HepG2 (cell line): ENCODE results near the gene NKAIN2. TPM values are rescaled to one million over a fixed set of nuclear protein-coding genes. Genes with fewer than 3 reads are reported as not detected.
A peak's percentile ranks its signal among the peaks of the same experiment; 100 is the strongest.

Source experiments
- ATAC-seq: fragments of 200-7000 bp; cut with Tn5 transposase; 3 replicates; pipeline ENCODE4 v1.9.1; 2020; ENCODE audit warnings: mild to moderate bottlenecking, moderate library complexity
- BruUV-seq: library from RNA; stranded (reverse); fragments of 400-500 nt; replicated peaks from 2 replicates; lab custom pipeline; 2021; lab: Mats Ljungman, UMichigan
- CTCF ChIA-PET: fragments of 300-600 bp; formaldehyde crosslinking; extraction: SDS; loops from one replicate; lab custom pipeline; 2021; ENCODE audit warnings: low total read pairs, inconsistent platforms, low intra/inter-chr PET ratio; lab: Yijun Ruan, JAX
- POLR2A ChIA-PET: fragments of 350-600 bp; sonication (Branson Sonifier 250); formaldehyde crosslinking; loops from one replicate; lab custom pipeline; 2020; ENCODE audit warnings: antibody characterized with exemption, inconsistent platforms; lab: Yijun Ruan, JAX
- DNase-seq: peaks from one replicate; pipeline ENCODE4 v3.0.0-alpha.2; 2015; ENCODE audit warnings: low spot score
- FAIRE-seq: peaks from 3 replicates; lab custom pipeline; 2011; peaks lifted over from hg19 to GRCh38; lab: Jason Lieb, UNC
- H2AFZ ChIP-seq: one replicate; pipeline ENCODE4 v1.6.1; 2011; ENCODE audit warnings: low read length, inconsistent platforms
- H3K27ac ChIP-seq: fragments of 300-600 bp; 3 replicates; pipeline ENCODE4 v1.8.0; 2011; ENCODE audit warnings: mixed run types, mild to moderate bottlenecking, mixed read lengths, low read length, inconsistent platforms; ENCODE audit not compliant: insufficient read depth; ENCODE audit errors: extremely low read length
- H3K27me3 ChIP-seq, 2 experiments: fragments of 200-600 bp in 1 of 2; 2 replicates in 1 of 2; 3 replicates in 1 of 2; pipeline versions ENCODE4 v1.6.0 to v1.8.0; 2011; ENCODE audit warnings: low read length in 2 of 2, mild to moderate bottlenecking in 2 of 2, moderate library complexity in 2 of 2, inconsistent platforms in 1 of 2; ENCODE audit not compliant: insufficient read depth in 2 of 2, control insufficient read depth in 1 of 2
- H3K36me3 ChIP-seq, 2 experiments: fragments of 200-600 bp in 1 of 2; replicated peaks in 1 of 2; 2 replicates in 1 of 2; 3 replicates in 1 of 2; pipeline versions ENCODE4 v1.5.1 to v1.8.0; 2011; ENCODE audit warnings: low read length in 2 of 2, inconsistent platforms in 1 of 2; ENCODE audit not compliant: insufficient read depth in 2 of 2, control insufficient read depth in 1 of 2
- H3K4me1 ChIP-seq: 2 replicates; pipeline ENCODE4 v1.5.1; 2012; ENCODE audit warnings: low read length, inconsistent platforms; ENCODE audit not compliant: insufficient read depth
- H3K4me2 ChIP-seq: 2 replicates; pipeline ENCODE4 v1.6.0; 2011; ENCODE audit warnings: low read depth, low read length, inconsistent platforms
- H3K4me3 ChIP-seq, 3 experiments: fragments of 200-600 bp in 1 of 3; sonication (generic), shearing (Covaris generic) in 1 of 3; replicated peaks in 1 of 3; 2 replicates each; pipeline ENCODE4 v1.5.1; 2011 to 2016; ENCODE audit warnings: low read length in 3 of 3, inconsistent platforms in 2 of 3, low read depth in 2 of 3, mild to moderate bottlenecking in 2 of 3, control low read depth in 1 of 3, mixed read lengths in 1 of 3; ENCODE audit not compliant: insufficient read depth in 1 of 3
- H3K79me2 ChIP-seq: one replicate; pipeline ENCODE4 v1.6.1; 2011; ENCODE audit warnings: low read length, inconsistent platforms; ENCODE audit not compliant: insufficient read depth
- H3K9ac ChIP-seq: 2 replicates; pipeline ENCODE4 v1.6.0; 2011; ENCODE audit warnings: mild to moderate bottlenecking, low read depth, low read length, inconsistent platforms; ENCODE audit not compliant: insufficient read depth
- H3K9me3 ChIP-seq: 2 replicates; pipeline ENCODE4 v1.5.1; 2012; ENCODE audit warnings: mild to moderate bottlenecking, low read length
- H4K20me1 ChIP-seq: 2 replicates; pipeline ENCODE4 v1.6.0; 2011; ENCODE audit warnings: inconsistent platforms, mild to moderate bottlenecking, low read length, moderate library complexity; ENCODE audit not compliant: insufficient read depth
- ATF4 ChIP-seq, 2 experiments: fragments of 450-650 bp in 1 of 2; sonication (generic) in 1 of 2; formaldehyde crosslinking; IDR thresholded peaks; 2 replicates each; pipeline versions ENCODE4 v1.5.0 to v1.8.0; 2020 to 2022; ENCODE audit warnings: mild to moderate bottlenecking in 1 of 2, missing genetic modification reagents in 1 of 2
- CBX5 ChIP-seq: sonication (generic); formaldehyde crosslinking; IDR thresholded peaks from 2 replicates; pipeline ENCODE4 v1.4.0; 2020; ENCODE audit warnings: missing genetic modification reagents, borderline replicate concordance
- HOXA5 ChIP-seq: sonication (generic); formaldehyde crosslinking; IDR thresholded peaks from 2 replicates; pipeline ENCODE4 v1.4.0; 2020; ENCODE audit warnings: missing genetic modification reagents
- NFE2 ChIP-seq: sonication (generic); formaldehyde crosslinking; IDR thresholded peaks from 2 replicates; pipeline ENCODE4 v1.4.0; 2020; ENCODE audit warnings: missing genetic modification reagents
- NFE2L2 ChIP-seq: fragments of 150-350 bp; IDR thresholded peaks from 2 replicates; pipeline ENCODE4 v1.6.1; 2014; ENCODE audit warnings: low read length
- PAX8 ChIP-seq: sonication (generic); formaldehyde crosslinking; IDR thresholded peaks from 2 replicates; pipeline ENCODE4 v1.8.0; 2022; ENCODE audit warnings: mild to moderate bottlenecking, missing genetic modification reagents, borderline replicate concordance
- ZNF331 ChIP-seq: sonication (generic); formaldehyde crosslinking; IDR thresholded peaks from 2 replicates; pipeline ENCODE4 v1.4.0; 2020; ENCODE audit warnings: missing genetic modification reagents
- ZNF607 ChIP-seq: sonication (generic); formaldehyde crosslinking; IDR thresholded peaks from 2 replicates; pipeline ENCODE4 v1.5.1; 2020; ENCODE audit warnings: missing genetic modification reagents, mild to moderate bottlenecking, borderline replicate concordance
- WGBS: methylation state at CpG from one replicate; pipeline ENCODE4 v1.1.6; 2017; ENCODE audit warnings: low lambda C conversion rate; 5-methylcytosine and 5-hydroxymethylcytosine counted together
- in situ Hi-C: cut with HindIII; loops from 2 replicates; pipeline ENCODE4 v1.10.0; 2017; ENCODE audit warnings: low pct_unique_long_range_greater_than_20kb; ENCODE audit not compliant: extremely low pct_ligation_motif_present
- intact Hi-C: fragments of 100-400 bp; cut with micrococcal nuclease; formaldehyde crosslinking; loops from one replicate; pipeline ENCODE4 v1.10.0; 2022; ENCODE audit not compliant: unreplicated experiment
- polyA plus RNA-seq, 8 experiments: library from polyadenylated mRNA; depleted of rRNA in 3 of 8; stranded (reverse) in 7 of 8; unstranded in 1 of 8; fragments of >200 nt; fragmentation: Illumina TruSeq in 4 of 8; extraction: Trizol in 4 of 8; gene quantifications; 2 replicates each; pipeline versions ENCODE4 v1.2.1 to v1.2.3, GENCODE V29; 2011 to 2016; ENCODE audit warnings: low read depth in 4 of 8, missing spikeins in 1 of 8, mixed read lengths in 1 of 8; ENCODE audit not compliant: insufficient read depth in 1 of 8
- total RNA-seq, 5 experiments: library from RNA; depleted of rRNA; stranded (reverse); fragments of >200 nt; fragmentation: Illumina TruSeq; extraction: Trizol; gene quantifications; 2 replicates each; pipeline ENCODE4 v1.2.3, GENCODE V29; 2016; ENCODE audit warnings: low read depth in 1 of 5
- TF ChIP-seq, protein P1 (sequence below): sonication (generic); formaldehyde crosslinking; IDR thresholded peaks from 2 replicates; pipeline ENCODE4; 2020; ENCODE audit warnings: missing genetic modification reagents, mild to moderate bottlenecking, borderline replicate concordance
- TF ChIP-seq, protein P2 (sequence below): fragments of 450-650 bp; IDR thresholded peaks from 2 replicates; pipeline ENCODE4 v1.6.1; 2017; ENCODE audit warnings: mild to moderate bottlenecking

NKAIN2 gene
- total and polyA plus RNA-seq, 2 of the 13 experiments (the other 11 are each of a cell fraction or from before 2014, with no cell fraction given), result not detected

GRCh38 chr6:123956492-123957139 is 153.0 kb downstream of the NKAIN2 start:
- ATAC-seq, result no peak

DNA sequence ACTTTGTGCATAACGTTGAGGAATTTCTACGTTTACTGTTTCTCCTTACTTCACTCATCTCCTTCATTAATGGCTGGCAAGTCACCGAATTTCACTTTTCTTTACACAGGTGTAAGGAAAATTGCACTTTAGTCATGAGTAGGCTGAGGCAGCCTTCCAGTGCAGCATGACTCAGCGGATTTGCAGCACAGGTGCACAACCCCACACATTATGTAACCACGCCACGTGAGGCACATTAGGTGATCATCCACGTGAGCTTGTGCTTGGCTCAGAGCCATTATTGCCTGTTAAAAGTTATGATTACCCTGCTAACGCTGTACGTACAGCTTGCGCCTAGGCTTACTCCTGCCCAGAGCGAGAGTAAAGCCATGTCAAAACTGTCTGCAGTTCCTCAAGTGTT is 158.8 kb downstream of the NKAIN2 start:
- ATAC-seq, result no peak
- ChIA-PET CTCF (no interaction called here), POLR2A (no interaction called here)
- no peaks in the 10 kb centered on the region for H3K4me1 ChIP-seq
- BruUV-seq, result no TSS peak
- H3K27ac ChIP-seq, result no peak overlapping the region
- H4K20me1 ChIP-seq, result no peaks in the 10 kb centered on the region
- no peak for FAIRE-seq
- 17% methylated on average over 11 of the region's 11 CpGs for WGBS
- in situ Hi-C loops (no loop called here), intact Hi-C loops (no loop called here)
- no peak overlapping the region for H2AFZ ChIP-seq
- no peaks in the 10 kb centered on the region for H3K9me3 ChIP-seq
- DNase-seq, result peak; percentile 4
- H3K4me3 ChIP-seq, result no peak overlapping the region
- no peaks in the 10 kb centered on the region for H3K79me2 ChIP-seq
- no peak overlapping the region for H3K9ac ChIP-seq
- H3K27me3 ChIP-seq, result no peaks in the 10 kb centered on the region
- H3K4me2 ChIP-seq, result no peak overlapping the region
- H3K36me3 ChIP-seq, result no peaks in the 10 kb centered on the region
- TF ChIP-seq, protein P1, sequence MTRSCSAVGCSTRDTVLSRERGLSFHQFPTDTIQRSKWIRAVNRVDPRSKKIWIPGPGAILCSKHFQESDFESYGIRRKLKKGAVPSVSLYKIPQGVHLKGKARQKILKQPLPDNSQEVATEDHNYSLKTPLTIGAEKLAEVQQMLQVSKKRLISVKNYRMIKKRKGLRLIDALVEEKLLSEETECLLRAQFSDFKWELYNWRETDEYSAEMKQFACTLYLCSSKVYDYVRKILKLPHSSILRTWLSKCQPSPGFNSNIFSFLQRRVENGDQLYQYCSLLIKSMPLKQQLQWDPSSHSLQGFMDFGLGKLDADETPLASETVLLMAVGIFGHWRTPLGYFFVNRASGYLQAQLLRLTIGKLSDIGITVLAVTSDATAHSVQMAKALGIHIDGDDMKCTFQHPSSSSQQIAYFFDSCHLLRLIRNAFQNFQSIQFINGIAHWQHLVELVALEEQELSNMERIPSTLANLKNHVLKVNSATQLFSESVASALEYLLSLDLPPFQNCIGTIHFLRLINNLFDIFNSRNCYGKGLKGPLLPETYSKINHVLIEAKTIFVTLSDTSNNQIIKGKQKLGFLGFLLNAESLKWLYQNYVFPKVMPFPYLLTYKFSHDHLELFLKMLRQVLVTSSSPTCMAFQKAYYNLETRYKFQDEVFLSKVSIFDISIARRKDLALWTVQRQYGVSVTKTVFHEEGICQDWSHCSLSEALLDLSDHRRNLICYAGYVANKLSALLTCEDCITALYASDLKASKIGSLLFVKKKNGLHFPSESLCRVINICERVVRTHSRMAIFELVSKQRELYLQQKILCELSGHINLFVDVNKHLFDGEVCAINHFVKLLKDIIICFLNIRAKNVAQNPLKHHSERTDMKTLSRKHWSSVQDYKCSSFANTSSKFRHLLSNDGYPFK, result no peak
- no peak for TF ChIP-seq CBX5
- TF ChIP-seq ZNF607, result no peak
- no peak for TF ChIP-seq ATF4 (CRISPR knock-in tag; IDR thresholded peaks at IDR 0.05)
- peak; percentile 96 for TF ChIP-seq NFE2L2
- no peak for TF ChIP-seq PAX8 (CRISPR knock-in tag)
- peak; percentile 87; the same call in 1 of the 2 replicates for TF ChIP-seq NFE2 (CRISPR knock-in tag)

More at GRCh38 chr6:123956492-123957139, 153.0 kb downstream of the NKAIN2 start:
- H3K9me3 ChIP-seq, result no peaks in the 10 kb centered on the region
- H3K4me2 ChIP-seq, result no peak overlapping the region
- no peaks in the 10 kb centered on the region for H3K4me1 ChIP-seq
- CTCF ChIA-PET, result no interaction called here
- no peaks in the 10 kb centered on the region for H3K79me2 ChIP-seq
- no TSS peak for BruUV-seq
- no peak overlapping the region for H3K4me3 ChIP-seq
- FAIRE-seq (no peak), DNase-seq (no peak)
- H2AFZ ChIP-seq, result no peak overlapping the region
- intact Hi-C loops (no loop called here), in situ Hi-C loops (no loop called here)
- H3K36me3 ChIP-seq, result no peaks in the 10 kb centered on the region
- no peaks in the 10 kb centered on the region for H3K27me3 ChIP-seq
- no peak overlapping the region for H3K27ac ChIP-seq
- TF ChIP-seq, protein P2, sequence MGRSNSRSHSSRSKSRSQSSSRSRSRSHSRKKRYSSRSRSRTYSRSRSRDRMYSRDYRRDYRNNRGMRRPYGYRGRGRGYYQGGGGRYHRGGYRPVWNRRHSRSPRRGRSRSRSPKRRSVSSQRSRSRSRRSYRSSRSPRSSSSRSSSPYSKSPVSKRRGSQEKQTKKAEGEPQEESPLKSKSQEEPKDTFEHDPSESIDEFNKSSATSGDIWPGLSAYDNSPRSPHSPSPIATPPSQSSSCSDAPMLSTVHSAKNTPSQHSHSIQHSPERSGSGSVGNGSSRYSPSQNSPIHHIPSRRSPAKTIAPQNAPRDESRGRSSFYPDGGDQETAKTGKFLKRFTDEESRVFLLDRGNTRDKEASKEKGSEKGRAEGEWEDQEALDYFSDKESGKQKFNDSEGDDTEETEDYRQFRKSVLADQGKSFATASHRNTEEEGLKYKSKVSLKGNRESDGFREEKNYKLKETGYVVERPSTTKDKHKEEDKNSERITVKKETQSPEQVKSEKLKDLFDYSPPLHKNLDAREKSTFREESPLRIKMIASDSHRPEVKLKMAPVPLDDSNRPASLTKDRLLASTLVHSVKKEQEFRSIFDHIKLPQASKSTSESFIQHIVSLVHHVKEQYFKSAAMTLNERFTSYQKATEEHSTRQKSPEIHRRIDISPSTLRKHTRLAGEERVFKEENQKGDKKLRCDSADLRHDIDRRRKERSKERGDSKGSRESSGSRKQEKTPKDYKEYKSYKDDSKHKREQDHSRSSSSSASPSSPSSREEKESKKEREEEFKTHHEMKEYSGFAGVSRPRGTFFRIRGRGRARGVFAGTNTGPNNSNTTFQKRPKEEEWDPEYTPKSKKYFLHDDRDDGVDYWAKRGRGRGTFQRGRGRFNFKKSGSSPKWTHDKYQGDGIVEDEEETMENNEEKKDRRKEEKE, result no peak
- TF ChIP-seq HOXA5 (no peak), ZNF331 (CRISPR knock-in tag) (no peak)
- no peaks in the 10 kb centered on the region for H4K20me1 ChIP-seq
- H3K9ac ChIP-seq, result no peak overlapping the region
- POLR2A ChIA-PET, result no interaction called here
- 14% methylated on average over 5 of the region's 5 CpGs for WGBS
